ENCODE measurements around the gene RECQL. TPM values are rescaled to one million over a fixed set of nuclear protein-coding genes. Genes with fewer than 3 reads are reported as not detected.

RECQL gene
- total RNA-seq, 1 experiment from 2014 or later: 39.6 TPM

- H3K4me3 ChIP-seq (ENCODE audit: insufficient read depth, low read depth, low read length): peak within 1 kb of the TSS; percentile 68
- no peak for DNase-seq
- no peaks in the 10 kb centered on the region for H3K36me3 ChIP-seq (replicated peaks; ENCODE audit: control insufficient read depth, insufficient read depth, low read length)
- H3K27me3 ChIP-seq (ENCODE audit: control insufficient read depth, insufficient read depth, low read length): peaks cover 45% of the 10 kb centered on the region
Observed at GRCh38 chr12:21526053-21526452, 24.6 kb upstream of the RECQL start, which contains the start of gene SPX. SPX (plus strand) TSS chr12:21526296; CDS start chr12:21526473, 177 bp downstream.

DNA sequence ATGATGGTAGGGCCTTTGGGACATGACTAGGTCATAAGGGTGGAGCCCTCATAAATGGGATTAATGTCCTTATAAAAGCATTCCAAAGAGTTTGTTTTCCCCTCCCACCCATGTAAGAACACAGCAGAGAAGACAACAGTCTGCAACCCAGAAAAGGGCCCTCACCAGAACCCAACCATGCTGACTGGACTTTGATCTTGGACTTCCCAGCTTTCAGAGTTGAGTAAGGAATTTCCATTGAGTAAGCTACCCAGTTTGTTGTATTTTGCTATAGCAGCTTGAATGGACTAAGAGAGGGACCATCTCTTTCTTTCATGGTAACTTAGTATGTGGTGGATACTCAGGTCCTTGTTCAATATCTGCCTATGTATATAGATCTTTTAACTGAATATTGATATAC is 21.7 kb upstream of the RECQL start:
- no peak for DNase-seq
- peaks cover 22% of the 10 kb centered on the region for H3K27me3 ChIP-seq (ENCODE audit: control insufficient read depth, insufficient read depth, low read length)
- H3K36me3 ChIP-seq (replicated peaks; ENCODE audit: control insufficient read depth, insufficient read depth, low read length): no peaks in the 10 kb centered on the region
- no peak overlapping the region for H3K4me3 ChIP-seq (ENCODE audit: insufficient read depth, low read depth, low read length)

DNA sequence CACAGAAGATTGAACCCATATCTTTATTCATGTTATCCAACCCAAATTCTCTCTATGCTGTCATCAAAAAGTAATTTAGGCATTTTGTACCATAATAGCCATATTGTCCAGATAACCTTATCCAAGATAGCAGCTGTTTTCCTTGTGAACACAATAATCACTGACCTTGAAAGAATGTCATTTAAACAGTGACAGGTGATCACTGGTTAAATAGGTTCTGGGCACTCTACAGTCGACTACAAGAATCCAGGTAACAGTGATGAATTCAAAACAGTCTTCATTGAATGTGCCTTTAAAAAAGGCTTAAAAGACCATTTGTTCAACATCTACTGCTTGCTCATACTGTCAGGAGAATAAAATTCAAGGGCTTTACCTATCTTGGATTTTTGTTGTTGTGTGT is 20.1 kb upstream of the RECQL start:
- Histone ChIP-seq H3K4me3 (ENCODE audit: insufficient read depth, low read depth, low read length) (no peak overlapping the region), H3K27me3 (ENCODE audit: control insufficient read depth, insufficient read depth, low read length) (peaks cover 6% of the 10 kb centered on the region), H3K36me3 (replicated peaks; ENCODE audit: control insufficient read depth, insufficient read depth, low read length) (no peaks in the 10 kb centered on the region)
- DNase-seq: no peak

DNA sequence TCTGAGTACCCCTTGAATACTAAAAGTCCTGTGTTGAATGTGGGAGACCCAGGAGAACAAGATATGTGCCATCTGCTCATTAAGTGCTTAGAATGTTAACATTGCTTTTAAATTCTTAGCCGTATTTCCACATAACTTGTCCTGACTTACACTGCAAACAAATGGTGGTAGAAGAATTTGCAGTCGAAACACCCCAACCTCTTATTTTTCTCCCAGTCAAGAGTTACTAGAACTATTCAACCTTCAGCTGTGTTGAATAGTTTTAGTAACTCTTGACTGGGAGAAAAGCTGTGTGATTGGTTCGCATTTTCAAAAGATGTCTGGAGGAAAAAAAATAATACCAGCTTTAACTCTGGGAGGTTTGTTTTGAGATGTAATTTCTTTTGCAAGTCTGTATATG is 17.0 kb upstream of the RECQL start:
- Histone ChIP-seq H3K27me3 (ENCODE audit: control insufficient read depth, insufficient read depth, low read length) (no peaks in the 10 kb centered on the region), H3K4me3 (ENCODE audit: insufficient read depth, low read depth, low read length) (no peak overlapping the region), H3K36me3 (replicated peaks; ENCODE audit: control insufficient read depth, insufficient read depth, low read length) (peaks cover 2% of the 10 kb centered on the region)
- DNase-seq: no peak

GRCh38 chr12:21516281-21516680 is 14.8 kb upstream of the RECQL start:
- no peaks in the 10 kb centered on the region for H3K27me3 ChIP-seq (ENCODE audit: control insufficient read depth, insufficient read depth, low read length)
- DNase-seq: no peak
- H3K4me3 ChIP-seq (ENCODE audit: insufficient read depth, low read depth, low read length): no peak overlapping the region
- H3K36me3 ChIP-seq (replicated peaks; ENCODE audit: control insufficient read depth, insufficient read depth, low read length): peaks cover 2% of the 10 kb centered on the region

GRCh38 chr12:21509768-21510167 is 8.3 kb upstream of the RECQL start:
- H3K36me3 ChIP-seq (replicated peaks; ENCODE audit: control insufficient read depth, insufficient read depth, low read length): no peaks in the 10 kb centered on the region; the same call in none of the 2 replicates
- H3K4me3 ChIP-seq (ENCODE audit: insufficient read depth, low read depth, low read length): no peak overlapping the region
- no peaks in the 10 kb centered on the region for H3K27me3 ChIP-seq (ENCODE audit: control insufficient read depth, insufficient read depth, low read length)
- no peak for DNase-seq

DNA sequence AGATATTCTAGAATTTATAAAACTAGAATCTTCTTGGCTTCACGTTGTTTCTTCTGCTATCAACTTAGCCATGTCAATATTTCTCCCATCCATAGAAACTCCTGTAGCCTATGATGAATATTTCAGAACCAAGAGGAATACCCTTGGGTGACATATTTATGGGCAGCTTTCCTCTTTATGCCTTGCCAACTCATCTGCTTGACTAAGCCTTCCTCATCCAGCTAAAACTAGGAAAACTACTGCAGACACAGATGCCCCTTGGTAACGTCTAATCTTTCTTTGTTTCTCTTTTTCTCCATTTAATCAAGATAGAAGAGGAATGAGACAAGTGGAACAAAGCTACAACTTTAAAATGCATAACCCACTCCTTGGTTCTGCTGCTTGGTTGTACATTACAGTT is 6.4 kb upstream of the RECQL start:
- Histone ChIP-seq H3K36me3 (replicated peaks; ENCODE audit: control insufficient read depth, insufficient read depth, low read length) (no peaks in the 10 kb centered on the region; the same call in none of the 2 replicates), H3K4me3 (ENCODE audit: insufficient read depth, low read depth, low read length) (no peak overlapping the region), H3K27me3 (ENCODE audit: control insufficient read depth, insufficient read depth, low read length) (no peaks in the 10 kb centered on the region)
- DNase-seq: no peak

DNA sequence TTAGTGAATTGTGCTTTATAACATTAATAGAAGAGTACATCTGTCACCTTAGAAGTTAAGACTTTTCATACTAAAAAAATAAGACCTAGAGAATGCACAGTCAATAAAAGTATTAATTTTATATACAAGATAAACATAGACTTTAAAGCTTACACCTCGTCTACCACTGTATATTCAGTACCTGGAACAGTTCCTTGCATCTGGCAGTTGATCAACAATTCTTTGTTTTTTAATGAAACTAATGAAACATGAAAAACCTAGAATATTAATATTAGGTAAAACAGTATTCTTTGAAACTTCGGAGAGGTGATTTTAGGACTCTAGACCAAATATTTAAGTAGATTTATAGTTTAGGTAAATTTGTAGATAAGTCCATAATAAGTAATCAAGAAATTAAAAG is 4.5 kb upstream of the RECQL start:
- no peaks in the 10 kb centered on the region for H3K27me3 ChIP-seq (ENCODE audit: control insufficient read depth, insufficient read depth, low read length)
- no peaks in the 10 kb centered on the region; the same call in 1 of the 2 replicates for H3K36me3 ChIP-seq (replicated peaks; ENCODE audit: control insufficient read depth, insufficient read depth, low read length)
- no peak for DNase-seq
- no peak overlapping the region for H3K4me3 ChIP-seq (ENCODE audit: insufficient read depth, low read depth, low read length)

DNA sequence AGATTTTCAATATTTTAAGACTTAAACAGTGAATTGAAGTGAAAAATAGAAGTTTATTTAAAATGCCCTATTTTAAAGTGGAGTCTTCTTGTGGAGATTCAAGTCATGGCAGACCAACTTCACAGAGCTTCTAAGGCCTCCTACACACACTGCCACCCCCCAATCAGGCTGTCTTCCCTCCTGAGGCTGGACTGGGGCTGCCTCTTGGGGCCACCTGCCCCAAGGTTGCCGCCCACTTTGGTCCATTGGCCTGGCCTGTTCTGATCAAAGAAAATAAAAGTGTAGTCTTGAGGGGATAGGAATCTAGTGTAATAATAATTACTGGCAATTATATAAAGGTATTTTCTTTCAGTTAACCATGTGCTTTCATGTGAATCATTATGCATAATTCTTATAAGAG is 1.4 kb upstream of the RECQL start:
- no peaks in the 10 kb centered on the region for H3K27me3 ChIP-seq (ENCODE audit: control insufficient read depth, insufficient read depth, low read length)
- peak; percentile 10 for DNase-seq
- 0 out of 2 replicates have a peak, but pooled peaks cover 1% of the 10 kb centered on the region for H3K36me3 ChIP-seq (replicated peaks; ENCODE audit: control insufficient read depth, insufficient read depth, low read length)
- no peak overlapping the region for H3K4me3 ChIP-seq (ENCODE audit: insufficient read depth, low read depth, low read length)

GRCh38 chr12:21502164-21502496 is 695 bp upstream of the RECQL start:
- peak overlapping the region; percentile 83 for H3K4me3 ChIP-seq (ENCODE audit: insufficient read depth, low read depth, low read length)
- DNase-seq: no peak
- H3K36me3 ChIP-seq (replicated peaks; ENCODE audit: control insufficient read depth, insufficient read depth, low read length): peaks cover 6% of the 10 kb centered on the region
- H3K27me3 ChIP-seq (ENCODE audit: control insufficient read depth, insufficient read depth, low read length): no peaks in the 10 kb centered on the region

- no peaks in the 10 kb centered on the region for H3K27me3 ChIP-seq (ENCODE audit: control insufficient read depth, insufficient read depth, low read length)
Observed at GRCh38 chr12:21500786-21501257, 613 bp downstream of the RECQL start.

DNA sequence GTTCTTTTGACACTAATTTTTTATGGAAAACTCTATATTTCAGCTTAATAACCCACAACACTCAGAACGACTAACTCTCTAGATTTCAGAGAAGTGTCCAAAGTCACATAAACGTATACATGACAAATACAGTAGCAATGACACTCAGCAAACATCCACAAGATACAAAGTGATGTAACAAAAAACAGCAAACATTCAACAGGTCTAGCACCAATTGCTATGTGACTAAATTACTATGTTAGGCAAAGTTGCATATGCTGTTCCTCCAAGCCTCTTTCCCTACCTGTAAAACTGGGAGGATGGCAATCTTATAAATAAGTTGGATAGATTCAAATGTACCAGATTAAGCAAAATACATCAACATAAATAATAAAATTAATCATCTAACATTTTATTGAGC is 1.7 kb downstream of the RECQL start:
- H3K36me3 ChIP-seq (replicated peaks; ENCODE audit: control insufficient read depth, insufficient read depth, low read length): peaks cover 7% of the 10 kb centered on the region
- H3K27me3 ChIP-seq (ENCODE audit: control insufficient read depth, insufficient read depth, low read length): no peaks in the 10 kb centered on the region
- DNase-seq: no peak
- no peak overlapping the region for H3K4me3 ChIP-seq (ENCODE audit: insufficient read depth, low read depth, low read length)

More at GRCh38 chr12:21500786-21501257, 613 bp downstream of the RECQL start:
- H3K36me3 ChIP-seq (replicated peaks; ENCODE audit: control insufficient read depth, insufficient read depth, low read length): peaks cover 7% of the 10 kb centered on the region
- no peak for DNase-seq
- peak overlapping the region; percentile 83 for H3K4me3 ChIP-seq (ENCODE audit: insufficient read depth, low read depth, low read length)

- no peak overlapping the region for H3K4me3 ChIP-seq (ENCODE audit: insufficient read depth, low read depth, low read length)
- DNase-seq: no peak
- H3K36me3 ChIP-seq (replicated peaks; ENCODE audit: control insufficient read depth, insufficient read depth, low read length): peaks cover 1% of the 10 kb centered on the region; the same call in 1 of the 2 replicates
- no peaks in the 10 kb centered on the region for H3K27me3 ChIP-seq (ENCODE audit: control insufficient read depth, insufficient read depth, low read length)
Observed at GRCh38 chr12:21485998-21486397, 15.4 kb downstream of the RECQL start.

DNA sequence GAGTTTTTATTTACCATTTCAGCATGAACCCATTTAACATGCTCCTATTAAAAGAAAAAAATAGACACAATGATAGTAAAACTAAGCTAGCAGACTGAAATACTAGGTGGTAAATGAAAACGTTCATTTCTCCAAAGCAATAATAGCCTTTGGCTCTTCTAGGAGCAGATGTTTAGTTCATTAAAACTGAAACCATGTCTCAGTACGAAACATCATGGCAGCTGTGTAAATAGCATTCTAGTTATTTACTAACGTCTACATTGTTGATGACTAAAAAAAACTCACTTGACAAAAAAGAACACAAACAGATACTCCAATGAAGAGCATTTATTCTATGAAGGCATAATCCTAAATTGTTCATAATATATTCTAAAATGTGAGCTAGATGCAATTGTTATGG is 17.9 kb downstream of the RECQL start:
- no peaks in the 10 kb centered on the region for H3K27me3 ChIP-seq (ENCODE audit: control insufficient read depth, insufficient read depth, low read length)
- H3K4me3 ChIP-seq (ENCODE audit: insufficient read depth, low read depth, low read length): no peak overlapping the region
- H3K36me3 ChIP-seq (replicated peaks; ENCODE audit: control insufficient read depth, insufficient read depth, low read length): no peaks in the 10 kb centered on the region; the same call in 1 of the 2 replicates
- DNase-seq: no peak

DNA sequence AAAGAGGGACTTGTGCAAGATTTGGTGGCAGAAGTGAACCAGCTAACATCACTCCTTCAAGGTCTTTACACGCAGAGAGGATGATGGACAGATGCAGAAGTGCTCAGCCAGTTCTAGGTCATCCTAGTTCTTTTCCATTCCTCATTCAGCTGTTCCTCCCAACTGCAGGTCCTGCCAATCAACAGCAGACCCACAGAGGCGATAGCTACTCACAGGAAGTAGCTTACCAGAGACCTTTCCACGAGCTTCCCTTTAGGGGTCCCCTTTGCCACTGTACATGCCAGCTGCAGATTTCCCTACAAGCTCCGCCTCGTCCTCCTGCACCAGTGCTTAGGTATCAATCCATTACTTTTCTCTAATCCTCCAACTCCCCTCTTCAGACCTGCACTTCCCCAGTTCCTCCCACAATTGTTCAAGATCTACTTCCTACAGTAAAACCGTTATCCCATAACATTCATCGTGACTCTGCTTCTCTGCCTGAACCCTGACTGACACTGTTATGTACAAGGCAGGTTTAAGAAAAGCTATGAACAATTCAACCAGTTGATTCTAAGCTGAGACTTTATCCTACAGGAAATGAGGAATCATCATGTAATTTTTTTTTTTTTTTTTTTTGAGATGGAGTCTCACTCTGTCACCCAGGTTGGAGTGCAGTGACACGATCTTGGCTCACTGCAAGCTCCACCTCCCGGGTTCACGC is 22.5 kb downstream of the RECQL start:
- DNase-seq: no peak
- Histone ChIP-seq H3K36me3 (replicated peaks; ENCODE audit: control insufficient read depth, insufficient read depth, low read length) (peaks cover 3% of the 10 kb centered on the region), H3K4me3 (ENCODE audit: insufficient read depth, low read depth, low read length) (no peak overlapping the region), H3K27me3 (ENCODE audit: control insufficient read depth, insufficient read depth, low read length) (no peaks in the 10 kb centered on the region)

All from H7 (cell line).